ENCODE data around the gene FAM81A. TPM values are rescaled to one million over a fixed set of nuclear protein-coding genes. Genes with fewer than 3 reads are reported as not detected.
"Not testable (repeated sequence)": the region's sequence is repeated elsewhere in the genome, so short reads cannot be mapped to it uniquely, and the experiment has no call there.

FAM81A gene
- total RNA-seq, 2 experiments from 2014 or later: 4.6 to 4.7 TPM

DNA sequence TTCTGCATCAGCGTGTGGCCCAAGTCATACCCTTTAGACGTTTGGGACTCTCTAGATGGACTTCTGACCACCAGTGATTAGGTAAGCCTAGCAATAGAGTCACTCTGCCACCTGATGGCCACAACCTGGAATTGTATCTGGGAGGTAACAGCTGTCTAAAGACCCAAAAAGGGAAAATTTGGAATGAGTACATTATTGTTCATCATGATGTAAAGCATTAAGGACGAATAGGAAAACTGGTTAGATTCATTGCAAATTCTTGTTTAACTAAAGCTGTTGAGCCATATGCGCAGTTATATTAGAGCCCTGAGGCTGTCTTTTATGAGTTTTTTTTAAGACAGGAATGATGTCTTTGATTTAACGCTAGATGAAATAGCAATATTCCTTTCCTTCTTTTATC is 63.6 kb downstream of the FAM81A start:
- H3K27me3 Mint-ChIP-seq (ENCODE audit: low read depth): peaks cover 20% of the 10 kb centered on the region
- H3K9me3 Mint-ChIP-seq (ENCODE audit: insufficient read depth): no peaks in the 10 kb centered on the region
- ATAC-seq (no peak), DNase-seq (peak; percentile 26)
- H3K4me1 Mint-ChIP-seq (ENCODE audit: low read depth): no peaks in the 10 kb centered on the region
- POLR2A ChIA-PET: no interaction called here
- CTCF ChIA-PET: interaction anchor here (0.7 to 2.2 kb wide), 7 partner anchors 14 to 731 kb away, joined by 3 to 10 read pairs (median 4); no protein-coding TSS in a partner anchor
- no peak overlapping the region for H3K27ac Mint-ChIP-seq
- no peak overlapping the region for H3K4me3 Mint-ChIP-seq
- H3K36me3 Mint-ChIP-seq (ENCODE audit: low read depth): no peaks in the 10 kb centered on the region

- Mint-ChIP-seq H3K27me3 (ENCODE audit: low read depth) (peaks cover 21% of the 10 kb centered on the region), H3K9me3 (ENCODE audit: insufficient read depth) (no peaks in the 10 kb centered on the region), H3K4me3 (no peak overlapping the region), H3K4me1 (ENCODE audit: low read depth) (no peaks in the 10 kb centered on the region), H3K27ac (no peak overlapping the region), H3K36me3 (ENCODE audit: low read depth) (no peaks in the 10 kb centered on the region)
- POLR2A ChIA-PET: interaction anchor here (2.2 kb wide), 1 partner anchor 9 kb away, joined by 4 read pairs; no protein-coding TSS in a partner anchor
- no peak for DNase-seq
- no peak for ATAC-seq
- CTCF ChIA-PET: interaction anchor here (1.2 to 5.3 kb wide), 5 partner anchors 10 to 539 kb away, joined by 3 to 39 read pairs (median 4); no protein-coding TSS in a partner anchor
These were observed 77.2 kb downstream of the FAM81A start for GRCh38 chr15:59515190-59515589.

- ChIA-PET CTCF (interaction anchor here (1.0 to 5.3 kb wide), 7 partner anchors 8 to 560 kb away, joined by 3 to 39 read pairs (median 7); no protein-coding TSS in a partner anchor), POLR2A (no interaction called here)
- no peak overlapping the region for H3K27ac Mint-ChIP-seq
- H3K4me3 Mint-ChIP-seq: no peak overlapping the region
- no peaks in the 10 kb centered on the region for H3K36me3 Mint-ChIP-seq (ENCODE audit: low read depth)
- no peaks in the 10 kb centered on the region for H3K9me3 Mint-ChIP-seq (ENCODE audit: insufficient read depth)
- ATAC-seq (no peak), DNase-seq (no peak)
- H3K27me3 Mint-ChIP-seq (ENCODE audit: low read depth): peaks cover 30% of the 10 kb centered on the region
- H3K4me1 Mint-ChIP-seq (ENCODE audit: low read depth): no peaks in the 10 kb centered on the region
These were observed 78.9 kb downstream of the FAM81A start for GRCh38 chr15:59516655-59517461.

- peaks cover 20% of the 10 kb centered on the region for H3K4me1 Mint-ChIP-seq (ENCODE audit: low read depth)
These were observed 81.3 kb downstream of the FAM81A start for GRCh38 chr15:59519329-59519728.

GRCh38 chr15:59521443-59521842 is 83.5 kb downstream of the FAM81A start:
- POLR2A ChIA-PET: no interaction called here
- no peak overlapping the region for H3K27ac Mint-ChIP-seq
- H3K4me3 Mint-ChIP-seq: no peak overlapping the region
- H3K36me3 Mint-ChIP-seq (ENCODE audit: low read depth): no peaks in the 10 kb centered on the region
- CTCF ChIA-PET: no interaction called here
- no peak for DNase-seq
- no peaks in the 10 kb centered on the region for H3K9me3 Mint-ChIP-seq (ENCODE audit: insufficient read depth)
- peaks cover 24% of the 10 kb centered on the region for H3K27me3 Mint-ChIP-seq (ENCODE audit: low read depth)
- ATAC-seq: no peak
- H3K4me1 Mint-ChIP-seq (ENCODE audit: low read depth): peaks cover 26% of the 10 kb centered on the region

More at GRCh38 chr15:59519329-59519728, 81.3 kb downstream of the FAM81A start:
- Mint-ChIP-seq H3K9me3 (ENCODE audit: insufficient read depth) (no peaks in the 10 kb centered on the region), H3K4me3 (no peak overlapping the region), H3K36me3 (ENCODE audit: low read depth) (no peaks in the 10 kb centered on the region), H3K27ac (no peak overlapping the region), H3K27me3 (ENCODE audit: low read depth) (peaks cover 34% of the 10 kb centered on the region)
- ChIA-PET POLR2A (no interaction called here), CTCF (interaction anchor here (1.2 to 1.3 kb wide), 2 partner anchors 10 to 18 kb away, joined by 3 to 6 read pairs; no protein-coding TSS in a partner anchor)
- DNase-seq: no peak
- ATAC-seq: no peak

GRCh38 chr15:59522988-59523461 is 85.0 kb downstream of the FAM81A start:
- Mint-ChIP-seq H3K4me3 (peak overlapping the region; percentile 22), H3K27ac (no peak overlapping the region), H3K4me1 (ENCODE audit: low read depth) (peaks cover 26% of the 10 kb centered on the region), H3K9me3 (ENCODE audit: insufficient read depth) (no peaks in the 10 kb centered on the region), H3K27me3 (ENCODE audit: low read depth) (peaks cover 23% of the 10 kb centered on the region), H3K36me3 (ENCODE audit: low read depth) (no peaks in the 10 kb centered on the region)
- ChIA-PET CTCF (interaction anchor here (0.9 to 2.7 kb wide), 3 partner anchors 9 to 543 kb away, joined by 3 to 32 read pairs (median 4); no protein-coding TSS in a partner anchor), POLR2A (interaction anchor here (0.6 kb wide), 1 partner anchor 36 kb away, joined by 3 read pairs; no protein-coding TSS in a partner anchor)
- ATAC-seq (peak; percentile 52), DNase-seq (peak; percentile 73)

GRCh38 chr15:59523702-59524101 is 85.7 kb downstream of the FAM81A start:
- Mint-ChIP-seq H3K27ac (peak overlapping the region; percentile 2), H3K36me3 (ENCODE audit: low read depth) (no peaks in the 10 kb centered on the region), H3K27me3 (ENCODE audit: low read depth) (peaks cover 23% of the 10 kb centered on the region), H3K9me3 (ENCODE audit: insufficient read depth) (no peaks in the 10 kb centered on the region), H3K4me1 (ENCODE audit: low read depth) (peaks cover 27% of the 10 kb centered on the region), H3K4me3 (no peak overlapping the region)
- ChIA-PET CTCF (interaction anchor here (0.9 to 2.7 kb wide), 5 partner anchors 9 to 544 kb away, joined by 3 to 32 read pairs (median 4); no protein-coding TSS in a partner anchor), POLR2A (no interaction called here)
- DNase-seq (peak; percentile 19), ATAC-seq (no peak)

DNA sequence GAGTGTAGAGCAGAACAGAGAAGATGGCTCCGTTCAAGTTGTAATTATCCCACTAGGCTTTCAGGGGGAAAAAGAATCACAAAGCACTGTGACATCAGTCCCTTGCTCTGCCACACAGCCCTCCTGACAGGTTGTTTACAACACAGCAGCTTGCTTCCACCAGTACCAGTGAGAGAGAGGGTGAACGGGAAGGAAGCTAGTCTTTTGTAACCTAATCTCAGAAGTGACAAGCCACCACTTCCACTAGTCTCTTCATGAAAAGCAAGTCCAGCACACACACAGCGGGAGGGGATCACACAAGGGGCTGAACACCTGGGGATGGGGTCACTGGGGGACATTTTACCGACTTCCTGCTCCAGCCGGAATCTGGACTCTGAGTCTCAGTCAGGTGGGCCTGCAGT is 86.3 kb downstream of the FAM81A start:
- no peaks in the 10 kb centered on the region for H3K9me3 Mint-ChIP-seq (ENCODE audit: insufficient read depth)
- peak; percentile 69 for ATAC-seq

GRCh38 chr15:59526466-59526865 is 88.5 kb downstream of the FAM81A start:
- H3K9me3 Mint-ChIP-seq (ENCODE audit: insufficient read depth); POLR2A ChIA-PET; ATAC-seq; H3K36me3 Mint-ChIP-seq (ENCODE audit: low read depth); DNase-seq; CTCF ChIA-PET; H3K4me3 Mint-ChIP-seq; H3K27ac Mint-ChIP-seq: not testable (repeated sequence)
- Mint-ChIP-seq H3K27me3 (ENCODE audit: low read depth) (peaks cover 24% of the 10 kb centered on the region), H3K4me1 (ENCODE audit: low read depth) (peaks cover 29% of the 10 kb centered on the region)

More for the DNA sequence above, 86.3 kb downstream of the FAM81A start:
- Mint-ChIP-seq H3K27ac (peak overlapping the region; percentile 2), H3K27me3 (ENCODE audit: low read depth) (peaks cover 23% of the 10 kb centered on the region), H3K36me3 (ENCODE audit: low read depth) (no peaks in the 10 kb centered on the region), H3K4me1 (ENCODE audit: low read depth) (peaks cover 29% of the 10 kb centered on the region), H3K4me3 (no peak overlapping the region)
- ChIA-PET POLR2A (no interaction called here), CTCF (interaction anchor here (0.6 to 2.7 kb wide), 5 partner anchors 9 to 112 kb away, joined by 3 to 32 read pairs (median 4); no protein-coding TSS in a partner anchor)
- DNase-seq: peak; percentile 48

- Mint-ChIP-seq H3K27ac (no peak overlapping the region), H3K27me3 (ENCODE audit: low read depth) (peaks cover 16% of the 10 kb centered on the region), H3K4me3 (no peak overlapping the region), H3K9me3 (ENCODE audit: insufficient read depth) (no peaks in the 10 kb centered on the region), H3K36me3 (ENCODE audit: low read depth) (no peaks in the 10 kb centered on the region), H3K4me1 (ENCODE audit: low read depth) (peaks cover 22% of the 10 kb centered on the region)
- POLR2A ChIA-PET: interaction anchor here (1.0 kb wide), 1 partner anchor 129 kb away, joined by 3 read pairs; the partner anchor contains the start of gene GTF2A2
- ATAC-seq: no peak
- CTCF ChIA-PET: interaction anchor here (0.5 to 2.4 kb wide), 77 partner anchors 8 to 1316 kb away, joined by 3 to 39 read pairs (median 4); partner anchors contain the start of genes BNIP2 and MYO1E
- no peak for DNase-seq
These were observed 90.4 kb downstream of the FAM81A start for GRCh38 chr15:59528429-59528828.

GRCh38 chr15:59528961-59529402 is 91.0 kb downstream of the FAM81A start:
- peaks cover 16% of the 10 kb centered on the region for H3K4me1 Mint-ChIP-seq (ENCODE audit: low read depth)
- H3K36me3 Mint-ChIP-seq (ENCODE audit: low read depth): no peaks in the 10 kb centered on the region
- no peaks in the 10 kb centered on the region for H3K9me3 Mint-ChIP-seq (ENCODE audit: insufficient read depth)
- H3K27ac Mint-ChIP-seq: no peak overlapping the region
- ATAC-seq (peak; percentile 80), DNase-seq (peak; percentile 83)
- peaks cover 12% of the 10 kb centered on the region for H3K27me3 Mint-ChIP-seq (ENCODE audit: low read depth)
- H3K4me3 Mint-ChIP-seq: no peak overlapping the region
- ChIA-PET CTCF (interaction anchor here (0.5 to 2.4 kb wide), 82 partner anchors 9 to 1317 kb away, joined by 3 to 39 read pairs (median 4); partner anchors contain the start of genes BNIP2 and MYO1E), POLR2A (interaction anchor here (1.0 kb wide), 1 partner anchor 128 kb away, joined by 3 read pairs; the partner anchor contains the start of gene GTF2A2)
